ENCODE results near the gene ITPA.
"Not testable (repeated sequence)": the region's sequence is repeated elsewhere in the genome, so short reads cannot be mapped to it uniquely, and the experiment has no call there.

The ITPA gene

DNA sequence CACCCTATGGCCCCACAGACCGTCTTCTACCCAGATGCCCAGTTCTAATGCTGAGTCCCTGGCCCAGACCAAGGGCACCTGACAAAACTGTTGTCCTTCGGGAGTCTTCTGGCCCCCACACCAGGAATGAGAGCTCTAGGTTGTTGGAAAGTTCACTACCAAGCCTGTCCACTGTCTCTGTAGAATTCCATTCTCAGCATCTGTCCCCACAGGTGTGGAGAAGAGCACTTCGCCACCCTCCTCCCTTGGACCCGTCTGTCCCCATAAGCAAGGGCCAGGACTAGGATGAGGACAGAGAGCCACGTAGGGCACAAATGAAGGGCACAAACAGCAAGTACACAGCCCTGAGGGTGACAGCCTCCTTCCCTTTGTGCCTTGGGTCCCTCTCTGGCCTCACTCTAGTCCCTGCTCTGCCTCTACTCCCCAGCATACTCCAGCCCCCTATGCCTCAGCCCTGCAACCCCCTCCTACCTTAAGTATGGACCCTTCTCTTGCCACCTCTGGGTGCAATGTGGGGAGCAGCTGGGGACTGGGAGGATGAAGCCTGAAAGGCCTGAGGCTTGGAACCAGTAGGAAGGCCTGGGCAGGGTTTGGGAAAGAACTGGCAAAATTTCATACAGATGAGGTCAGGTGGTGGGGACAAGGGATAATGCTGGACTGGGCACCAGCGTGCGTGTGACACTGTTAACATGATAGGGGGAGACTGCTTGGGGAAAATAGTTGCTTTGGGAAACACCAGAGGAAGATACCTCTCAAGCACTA lies 40.3 kb upstream of the ITPA start:
- Mint-ChIP-seq H3K27ac (no peak overlapping the region), H3K4me3 (no peak overlapping the region), H3K4me1 (peaks cover 13% of the 10 kb centered on the region), H3K36me3 (ENCODE audit: low read depth) (no peaks in the 10 kb centered on the region), H3K9me3 (no peaks in the 10 kb centered on the region), H3K27me3 (peaks cover 15% of the 10 kb centered on the region)
- ATAC-seq = no peak
- no peak for DNase-seq

- DNase-seq (no peak), ATAC-seq (no peak)
- peaks cover 18% of the 10 kb centered on the region for H3K4me1 Mint-ChIP-seq
- H3K27ac Mint-ChIP-seq = no peak overlapping the region
- H3K9me3 Mint-ChIP-seq = no peaks in the 10 kb centered on the region
- no peaks in the 10 kb centered on the region for H3K36me3 Mint-ChIP-seq (ENCODE audit: low read depth)
- H3K4me3 Mint-ChIP-seq = peak overlapping the region; percentile 11
- peaks cover 26% of the 10 kb centered on the region for H3K27me3 Mint-ChIP-seq
Measured at GRCh38 chr20:3171391-3172125, 37.7 kb upstream of the ITPA start.

GRCh38 chr20:3172126-3172932 lies 37.0 kb upstream of the ITPA start:
- Mint-ChIP-seq H3K27me3 (peaks cover 25% of the 10 kb centered on the region), H3K36me3 (ENCODE audit: low read depth) (no peaks in the 10 kb centered on the region), H3K4me1 (peaks cover 18% of the 10 kb centered on the region), H3K4me3 (peak overlapping the region; percentile 73), H3K27ac (peak overlapping the region; percentile 65), H3K9me3 (no peaks in the 10 kb centered on the region)
- ATAC-seq = no peak
- no peak for DNase-seq

DNA sequence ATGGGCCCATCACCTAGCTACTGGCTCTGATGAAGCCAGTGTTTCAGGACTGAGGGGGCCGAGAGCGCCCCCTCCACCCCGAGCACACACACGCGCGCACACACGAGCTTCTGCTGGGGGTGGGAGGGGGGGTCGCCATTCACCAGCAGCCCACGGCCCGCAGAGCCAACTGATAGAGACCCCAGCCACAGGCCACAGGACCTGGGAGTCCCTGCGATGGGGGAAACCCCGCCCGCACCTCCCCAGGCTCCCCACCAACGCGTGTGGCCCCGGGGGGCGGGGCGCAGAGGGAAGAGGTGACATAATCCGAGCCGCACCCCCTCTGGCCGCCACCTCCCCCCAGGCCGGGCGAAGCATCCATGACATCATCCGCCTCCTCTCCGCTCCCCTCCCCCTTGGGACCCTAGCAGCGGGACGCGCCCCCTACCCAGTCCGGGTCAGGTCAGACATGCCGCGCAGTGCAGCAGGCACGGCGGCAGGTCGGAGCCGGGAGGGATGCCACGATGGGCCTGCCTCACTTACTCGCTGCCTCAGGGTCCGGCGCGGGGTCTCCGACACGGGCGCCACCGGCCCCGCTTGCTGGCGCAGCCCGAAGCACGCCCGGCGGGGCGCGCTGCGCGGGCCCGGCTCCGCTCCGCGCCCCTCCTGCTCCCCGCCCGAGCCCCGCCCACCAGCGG lies 36.2 kb upstream of the ITPA start, which contains the start of gene LZTS3:
Gene LZTS3, minus strand, starts transcription at position 617 of the 677 bp plus-strand sequence. CDS start 6,386 bp downstream, outside the sequence.
- DNase-seq (peak; percentile 80), ATAC-seq (peak; percentile 75)
- H3K9me3 Mint-ChIP-seq = no peaks in the 10 kb centered on the region
- H3K4me1 Mint-ChIP-seq = peaks cover 15% of the 10 kb centered on the region
- peak within 1 kb of the TSS; percentile 65 for H3K27ac Mint-ChIP-seq
- peaks cover 21% of the 10 kb centered on the region for H3K27me3 Mint-ChIP-seq
- H3K4me3 Mint-ChIP-seq = peak within 1 kb of the TSS; percentile 77
- no peaks in the 10 kb centered on the region for H3K36me3 Mint-ChIP-seq (ENCODE audit: low read depth)

DNA sequence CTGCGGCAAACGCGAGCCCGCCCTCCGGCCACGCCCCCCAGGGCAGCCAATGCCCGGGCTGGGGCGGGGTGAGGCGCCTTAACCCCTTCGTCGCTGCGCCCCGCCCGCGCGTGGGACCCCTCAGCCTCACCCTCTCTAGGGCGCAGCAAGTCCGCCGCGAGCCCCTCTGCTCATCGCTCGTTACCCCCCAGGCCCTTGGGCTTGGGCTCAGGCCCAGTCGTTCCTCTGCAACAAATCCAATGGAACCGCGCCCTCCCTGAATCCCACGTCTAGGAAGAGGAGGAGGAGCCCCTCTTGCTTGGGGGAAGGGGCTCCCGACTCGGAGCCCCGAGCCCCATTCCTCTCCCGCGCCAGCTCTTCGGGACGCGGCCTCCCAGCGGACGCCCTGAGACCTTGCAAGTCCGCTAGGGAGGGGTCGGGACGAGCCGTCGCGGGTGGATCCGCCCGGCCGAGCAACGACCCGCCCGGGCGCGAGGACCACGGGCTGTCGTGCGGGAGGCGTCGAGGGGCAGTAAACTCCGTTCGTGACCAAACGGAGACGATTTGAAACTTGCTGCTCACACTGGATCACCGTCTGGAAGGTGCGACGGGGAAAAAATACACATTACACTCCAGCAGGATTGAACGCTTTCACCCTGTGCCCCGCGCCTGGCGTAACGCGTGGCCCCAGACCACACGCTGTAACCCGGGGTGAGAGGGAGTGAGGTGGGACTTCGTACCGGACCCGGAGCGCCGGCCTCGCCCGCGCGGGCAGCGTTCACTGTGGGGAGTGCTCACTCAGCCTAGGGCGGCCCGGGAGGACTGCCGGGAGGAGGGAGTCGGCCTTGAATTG lies 35.5 kb upstream of the ITPA start:
- peak; percentile 93 for ATAC-seq
- Mint-ChIP-seq H3K36me3 (ENCODE audit: low read depth) (no peaks in the 10 kb centered on the region), H3K4me1 (peaks cover 13% of the 10 kb centered on the region), H3K9me3 (no peaks in the 10 kb centered on the region), H3K27ac (no peak overlapping the region), H3K27me3 (peaks cover 21% of the 10 kb centered on the region), H3K4me3 (peak overlapping the region; percentile 77)
- DNase-seq = peak; percentile 94

GRCh38 chr20:3174442-3175261 lies 34.6 kb upstream of the ITPA start:
- Mint-ChIP-seq H3K27me3 (peaks cover 21% of the 10 kb centered on the region), H3K9me3 (no peaks in the 10 kb centered on the region), H3K4me3 (peak overlapping the region; percentile 77)

DNA sequence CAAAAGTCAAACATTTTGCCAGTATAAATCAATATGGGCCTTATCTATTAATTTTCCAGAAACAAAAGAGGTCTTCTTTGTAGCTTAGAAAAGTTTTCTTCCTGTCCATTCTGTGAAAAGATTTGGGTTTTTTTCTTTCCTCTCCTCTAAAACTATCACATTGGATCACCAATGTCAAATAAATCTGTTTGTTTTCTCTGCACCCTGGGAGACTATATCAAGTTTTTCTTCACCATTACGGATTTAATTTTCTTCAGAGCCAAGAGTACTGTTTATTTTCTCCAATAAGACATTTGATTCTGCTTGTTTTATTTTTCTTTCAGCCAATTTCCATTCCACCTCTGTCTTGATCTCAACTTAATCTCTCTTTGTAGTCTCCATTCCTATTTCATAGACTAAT lies 34.0 kb upstream of the ITPA start:
- Mint-ChIP-seq H3K4me3 (no peak overlapping the region), H3K4me1 (peaks cover 13% of the 10 kb centered on the region), H3K27ac (no peak overlapping the region), H3K9me3 (no peaks in the 10 kb centered on the region), H3K27me3 (peaks cover 18% of the 10 kb centered on the region), H3K36me3 (ENCODE audit: low read depth) (no peaks in the 10 kb centered on the region)
- DNase-seq (no peak), ATAC-seq (no peak)

More at GRCh38 chr20:3174442-3175261, 34.6 kb upstream of the ITPA start:
- no peaks in the 10 kb centered on the region for H3K36me3 Mint-ChIP-seq (ENCODE audit: low read depth)
- no peak overlapping the region for H3K27ac Mint-ChIP-seq
- no peak for ATAC-seq
- DNase-seq = no peak
- peaks cover 13% of the 10 kb centered on the region for H3K4me1 Mint-ChIP-seq

- DNase-seq (no peak), ATAC-seq (no peak)
- no peak overlapping the region for H3K4me3 Mint-ChIP-seq
- H3K9me3 Mint-ChIP-seq = no peaks in the 10 kb centered on the region
- H3K27ac Mint-ChIP-seq = no peak overlapping the region
- peaks cover 7% of the 10 kb centered on the region for H3K4me1 Mint-ChIP-seq
- H3K27me3 Mint-ChIP-seq = peaks cover 14% of the 10 kb centered on the region
- H3K36me3 Mint-ChIP-seq (ENCODE audit: low read depth) = no peaks in the 10 kb centered on the region
Measured at GRCh38 chr20:3177746-3178485, 31.4 kb upstream of the ITPA start.

GRCh38 chr20:3180319-3180718 lies 29.0 kb upstream of the ITPA start:
- H3K4me3 Mint-ChIP-seq = no peak overlapping the region
- H3K4me1 Mint-ChIP-seq = no peaks in the 10 kb centered on the region
- ATAC-seq (no peak), DNase-seq (no peak)
- peaks cover 3% of the 10 kb centered on the region for H3K27me3 Mint-ChIP-seq
- H3K9me3 Mint-ChIP-seq = no peaks in the 10 kb centered on the region
- no peak overlapping the region for H3K27ac Mint-ChIP-seq
- H3K36me3 Mint-ChIP-seq (ENCODE audit: low read depth) = no peaks in the 10 kb centered on the region

DNA sequence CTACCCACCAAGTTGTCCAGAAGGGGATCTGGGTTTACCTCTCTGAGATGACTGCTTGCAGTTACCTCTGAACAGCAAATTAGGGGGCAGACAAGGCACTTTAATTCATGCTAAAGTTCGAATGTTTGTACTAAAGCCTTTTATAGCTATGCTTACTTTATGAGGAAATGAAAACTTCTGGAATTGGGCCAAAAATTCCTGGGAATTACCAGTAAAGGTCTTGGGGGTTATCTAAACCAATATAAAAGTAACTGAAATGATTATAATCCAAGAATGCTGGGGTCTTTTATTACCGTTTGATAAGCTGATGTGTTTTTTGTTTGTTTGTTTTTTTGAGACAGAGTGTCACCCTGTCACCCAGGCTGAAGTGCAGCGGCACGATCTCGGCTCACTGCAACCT lies 28.0 kb upstream of the ITPA start:
- Mint-ChIP-seq H3K27ac (no peak overlapping the region), H3K4me1 (no peaks in the 10 kb centered on the region), H3K36me3 (ENCODE audit: low read depth) (no peaks in the 10 kb centered on the region), H3K27me3 (no peaks in the 10 kb centered on the region), H3K9me3 (no peaks in the 10 kb centered on the region), H3K4me3 (no peak overlapping the region)
- DNase-seq (no peak), ATAC-seq (no peak)

GRCh38 chr20:3182429-3182828 lies 26.9 kb upstream of the ITPA start:
- DNase-seq; H3K9me3 Mint-ChIP-seq; H3K4me1 Mint-ChIP-seq; H3K4me3 Mint-ChIP-seq; ATAC-seq; H3K27ac Mint-ChIP-seq; H3K27me3 Mint-ChIP-seq; H3K36me3 Mint-ChIP-seq (ENCODE audit: low read depth): not testable (repeated sequence)

GRCh38 chr20:3183896-3184612 lies 25.2 kb upstream of the ITPA start:
- no peak overlapping the region for H3K27ac Mint-ChIP-seq
- H3K4me3 Mint-ChIP-seq = no peak overlapping the region

More at GRCh38 chr20:3183896-3184612, 25.2 kb upstream of the ITPA start:
- no peaks in the 10 kb centered on the region for H3K9me3 Mint-ChIP-seq
- DNase-seq (no peak), ATAC-seq (no peak)
- H3K36me3 Mint-ChIP-seq (ENCODE audit: low read depth) = no peaks in the 10 kb centered on the region
- H3K4me1 Mint-ChIP-seq = no peaks in the 10 kb centered on the region
- no peaks in the 10 kb centered on the region for H3K27me3 Mint-ChIP-seq

All from activated naive CD8-positive, alpha-beta T cell treated with anti-CD3 and anti-CD28 coated beads, Interleukin-2, amount 50 U/mL, for 24 hours (primary cell).